GM19351 (cell line): ENCODE data around the gene PLCD3.

Experiments
- ATAC-seq: cut with Tn5 transposase; IDR thresholded peaks from one replicate; pipeline ENCODE4 v1.9.1; 2021; ENCODE audit warnings: mild to moderate bottlenecking, moderate library complexity; ENCODE audit not compliant: unreplicated experiment

Gene PLCD3, protein sequence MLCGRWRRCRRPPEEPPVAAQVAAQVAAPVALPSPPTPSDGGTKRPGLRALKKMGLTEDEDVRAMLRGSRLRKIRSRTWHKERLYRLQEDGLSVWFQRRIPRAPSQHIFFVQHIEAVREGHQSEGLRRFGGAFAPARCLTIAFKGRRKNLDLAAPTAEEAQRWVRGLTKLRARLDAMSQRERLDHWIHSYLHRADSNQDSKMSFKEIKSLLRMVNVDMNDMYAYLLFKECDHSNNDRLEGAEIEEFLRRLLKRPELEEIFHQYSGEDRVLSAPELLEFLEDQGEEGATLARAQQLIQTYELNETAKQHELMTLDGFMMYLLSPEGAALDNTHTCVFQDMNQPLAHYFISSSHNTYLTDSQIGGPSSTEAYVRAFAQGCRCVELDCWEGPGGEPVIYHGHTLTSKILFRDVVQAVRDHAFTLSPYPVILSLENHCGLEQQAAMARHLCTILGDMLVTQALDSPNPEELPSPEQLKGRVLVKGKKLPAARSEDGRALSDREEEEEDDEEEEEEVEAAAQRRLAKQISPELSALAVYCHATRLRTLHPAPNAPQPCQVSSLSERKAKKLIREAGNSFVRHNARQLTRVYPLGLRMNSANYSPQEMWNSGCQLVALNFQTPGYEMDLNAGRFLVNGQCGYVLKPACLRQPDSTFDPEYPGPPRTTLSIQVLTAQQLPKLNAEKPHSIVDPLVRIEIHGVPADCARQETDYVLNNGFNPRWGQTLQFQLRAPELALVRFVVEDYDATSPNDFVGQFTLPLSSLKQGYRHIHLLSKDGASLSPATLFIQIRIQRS

DNA sequence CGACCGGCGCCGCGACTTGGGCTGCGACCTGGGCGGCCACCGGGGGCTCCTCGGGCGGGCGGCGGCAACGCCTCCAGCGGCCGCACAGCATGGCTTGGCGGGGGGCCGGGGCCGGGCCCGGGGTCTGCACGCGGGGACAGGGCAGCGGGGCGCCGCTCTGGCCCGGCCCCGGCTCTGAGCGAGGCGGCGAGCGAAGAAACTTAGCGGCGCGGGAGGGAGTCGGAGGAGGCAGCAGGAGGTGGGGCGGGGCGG is at the start of gene PLCD3:
TSS of gene PLCD3 (minus strand) at position 196 of the 252 bp plus-strand sequence. CDS start at position 91, 105 bp downstream.
- ATAC-seq, result no peak

DNA sequence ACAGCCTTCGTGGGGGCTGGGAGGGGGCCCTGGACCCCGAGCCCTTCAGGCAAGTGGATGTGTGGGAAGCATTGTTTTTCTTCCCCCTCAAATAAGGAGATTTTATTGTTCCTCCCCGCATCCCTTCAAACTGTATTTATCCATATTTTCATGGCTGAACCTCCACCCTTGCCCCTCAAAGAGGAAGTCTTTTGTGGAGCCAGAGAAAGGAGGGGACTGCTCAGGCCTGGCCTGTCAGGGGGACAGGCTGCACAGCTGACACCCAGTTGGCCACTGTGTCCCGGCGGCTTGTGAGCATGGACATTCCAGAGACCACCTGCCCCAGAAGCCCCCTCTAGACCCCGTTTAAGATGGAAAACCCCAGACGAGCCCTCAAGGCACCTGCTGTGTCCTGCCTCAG is 45.2 kb upstream of the PLCD3 start:
- ATAC-seq, result no peak

DNA sequence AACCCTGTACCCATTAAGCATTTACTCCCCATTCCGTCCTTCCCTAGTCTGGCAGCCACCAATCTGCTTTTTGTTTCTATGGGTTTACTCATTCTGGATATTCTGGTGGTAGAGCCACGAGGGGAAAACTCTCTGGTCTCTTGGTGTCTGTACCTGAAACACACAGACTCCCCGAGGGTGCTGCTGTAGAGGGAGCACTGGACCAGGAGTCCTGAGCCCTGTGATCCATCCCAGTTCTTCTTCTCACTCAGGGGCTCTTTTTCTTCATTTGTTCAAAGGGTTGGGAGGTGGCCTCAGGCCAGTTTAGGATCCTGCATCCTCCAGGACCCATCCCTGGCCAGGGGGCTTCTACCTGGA is 43.4 kb upstream of the PLCD3 start:
- ATAC-seq, result no peak

DNA sequence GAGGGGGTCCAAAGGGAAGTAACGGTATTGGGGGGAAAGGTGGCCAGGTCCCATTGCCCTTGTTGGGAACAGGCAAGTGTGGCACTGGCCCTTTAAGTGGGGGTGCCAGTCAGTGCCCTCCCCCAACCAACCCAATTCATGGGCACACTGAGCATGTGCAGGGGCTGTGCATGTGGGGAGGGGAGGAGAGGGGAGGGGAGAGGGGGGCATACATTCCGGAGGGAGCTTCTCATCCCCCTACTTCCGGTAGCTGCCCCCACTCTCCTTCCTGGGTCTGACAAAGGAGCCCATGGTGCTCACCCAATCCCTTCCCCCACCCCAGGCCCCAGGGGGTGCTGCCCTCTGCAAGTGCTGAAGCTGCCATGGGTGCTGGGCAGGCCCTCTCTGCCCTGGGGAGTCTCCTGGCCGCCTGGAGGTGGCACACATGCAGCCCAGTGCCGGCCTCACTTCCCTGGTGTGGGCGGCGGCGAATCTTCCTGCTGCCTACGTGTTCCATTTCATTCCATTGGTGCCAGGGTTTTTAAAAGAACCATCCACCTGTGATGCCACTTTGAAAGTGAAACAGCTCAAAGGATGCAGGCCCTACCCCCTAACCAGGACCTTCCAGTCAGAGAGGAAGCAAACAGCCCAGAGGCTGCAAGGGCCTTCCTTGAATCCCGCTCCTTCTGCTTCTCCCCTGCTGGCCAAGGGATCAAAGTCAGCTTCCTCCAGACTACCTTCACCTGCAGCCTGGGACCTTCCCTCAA is 40.4 kb upstream of the PLCD3 start:
- ATAC-seq, result no peak

DNA sequence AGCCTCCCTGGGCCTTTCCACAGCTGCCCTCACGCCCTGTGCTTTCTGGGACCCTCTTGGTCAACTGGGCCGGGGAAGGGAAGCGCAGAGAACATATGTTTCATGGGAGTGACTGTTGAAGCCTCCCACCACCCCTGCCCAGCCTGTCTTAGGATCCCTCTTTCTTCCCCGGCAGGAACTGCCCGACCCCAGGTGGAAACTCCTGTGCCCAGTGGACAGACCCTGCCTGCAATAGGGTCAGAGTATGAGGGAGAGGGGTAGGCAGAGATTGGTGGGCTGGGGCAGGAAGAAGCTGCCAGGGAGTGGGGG is 39.9 kb upstream of the PLCD3 start:
- ATAC-seq, result no peak

DNA sequence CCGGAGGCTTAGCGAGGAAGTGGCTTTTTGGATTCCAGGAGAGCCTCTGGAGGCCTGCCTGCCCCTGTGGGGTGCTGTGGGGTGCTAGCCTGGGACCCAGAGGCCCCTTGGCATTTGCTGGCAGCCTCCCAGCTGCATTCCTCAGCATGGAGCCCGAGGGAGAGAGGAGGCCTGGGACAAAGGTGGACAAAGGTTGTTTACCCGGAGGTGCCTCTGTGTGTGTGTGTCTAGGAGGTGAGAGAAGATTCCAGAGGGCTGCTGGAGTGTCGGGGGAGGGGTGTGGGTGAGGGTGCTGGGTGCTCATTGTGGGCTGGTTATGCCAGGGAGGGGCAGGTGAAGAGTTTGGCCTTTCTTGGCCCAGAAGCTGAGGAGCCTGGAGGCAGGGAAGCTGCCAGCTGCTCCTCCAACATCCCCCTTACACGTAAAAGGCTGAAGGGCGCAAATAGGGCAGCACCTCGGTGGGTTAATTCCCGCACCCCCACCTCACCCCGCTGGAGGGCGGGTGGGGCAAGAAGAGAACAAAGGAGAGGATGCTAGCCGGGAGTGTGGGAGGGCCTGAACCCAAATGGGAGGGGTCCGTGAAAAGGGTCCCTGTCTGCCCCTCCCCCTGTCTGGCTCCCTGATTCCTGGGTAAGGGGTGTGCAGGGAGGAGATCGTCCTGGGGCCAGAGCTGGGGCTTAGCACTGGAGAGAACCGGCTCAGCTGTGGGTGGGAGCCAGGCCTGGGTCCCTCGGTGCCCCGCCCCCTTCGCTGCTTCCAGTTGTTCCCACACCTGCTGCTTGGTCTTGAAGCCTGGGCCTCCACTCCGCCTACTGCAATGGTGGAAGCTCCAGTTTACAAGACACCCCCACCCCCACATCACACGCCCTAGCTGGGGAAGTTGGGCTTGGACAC is 39.3 kb upstream of the PLCD3 start:
- no peak for ATAC-seq

DNA sequence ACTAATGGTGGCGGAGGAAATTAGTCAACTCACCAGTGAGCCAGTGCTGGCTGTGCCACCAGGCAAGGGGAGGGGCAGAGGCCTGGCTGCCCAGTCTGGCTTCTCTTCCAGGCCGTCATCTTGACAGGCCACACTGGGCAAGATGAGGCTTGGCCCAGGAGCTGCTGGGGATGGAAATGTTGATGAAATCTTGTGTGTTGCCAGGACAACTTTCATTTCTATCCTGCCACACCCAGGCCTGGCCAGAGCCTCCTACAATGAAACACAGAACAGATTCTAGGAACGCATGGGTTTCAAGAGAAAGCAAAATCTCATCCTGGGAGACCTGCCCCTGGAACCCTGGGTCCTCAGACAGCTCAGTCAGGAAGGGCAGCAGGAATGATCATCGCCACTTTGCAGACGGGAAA is 38.6 kb upstream of the PLCD3 start:
- no peak for ATAC-seq

DNA sequence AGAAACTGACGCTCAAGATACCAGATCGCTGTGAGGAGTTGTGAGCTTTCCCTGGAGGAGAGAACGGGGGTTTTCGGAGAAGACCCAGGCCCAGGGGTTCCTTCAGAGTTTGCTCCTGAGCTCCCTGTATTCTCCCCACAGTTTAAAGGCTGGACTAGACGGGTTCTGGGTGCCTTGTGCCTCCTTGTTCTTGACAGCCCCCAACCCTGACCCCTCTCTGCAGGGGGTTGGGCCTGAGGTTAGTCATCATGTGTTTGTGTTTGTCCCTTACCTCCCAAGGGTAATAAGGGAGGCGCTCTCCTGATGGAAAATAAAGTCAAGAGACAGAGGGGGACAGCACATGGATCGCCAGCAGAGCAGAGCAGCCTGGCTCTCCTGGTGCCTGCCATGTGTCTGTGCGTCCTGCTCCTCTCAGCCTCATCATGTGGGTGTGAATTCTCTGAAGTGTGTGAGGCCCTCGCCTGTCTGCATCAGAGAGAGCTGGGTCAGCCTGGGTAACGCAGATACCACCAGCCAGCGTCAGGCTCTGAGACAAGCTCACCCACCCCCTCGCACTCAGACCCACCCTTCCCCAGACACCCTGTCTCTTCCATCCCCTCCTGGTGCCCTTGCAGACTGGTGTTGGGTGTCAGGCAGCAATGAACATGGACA is 38.1 kb upstream of the PLCD3 start:
- ATAC-seq, result no peak

DNA sequence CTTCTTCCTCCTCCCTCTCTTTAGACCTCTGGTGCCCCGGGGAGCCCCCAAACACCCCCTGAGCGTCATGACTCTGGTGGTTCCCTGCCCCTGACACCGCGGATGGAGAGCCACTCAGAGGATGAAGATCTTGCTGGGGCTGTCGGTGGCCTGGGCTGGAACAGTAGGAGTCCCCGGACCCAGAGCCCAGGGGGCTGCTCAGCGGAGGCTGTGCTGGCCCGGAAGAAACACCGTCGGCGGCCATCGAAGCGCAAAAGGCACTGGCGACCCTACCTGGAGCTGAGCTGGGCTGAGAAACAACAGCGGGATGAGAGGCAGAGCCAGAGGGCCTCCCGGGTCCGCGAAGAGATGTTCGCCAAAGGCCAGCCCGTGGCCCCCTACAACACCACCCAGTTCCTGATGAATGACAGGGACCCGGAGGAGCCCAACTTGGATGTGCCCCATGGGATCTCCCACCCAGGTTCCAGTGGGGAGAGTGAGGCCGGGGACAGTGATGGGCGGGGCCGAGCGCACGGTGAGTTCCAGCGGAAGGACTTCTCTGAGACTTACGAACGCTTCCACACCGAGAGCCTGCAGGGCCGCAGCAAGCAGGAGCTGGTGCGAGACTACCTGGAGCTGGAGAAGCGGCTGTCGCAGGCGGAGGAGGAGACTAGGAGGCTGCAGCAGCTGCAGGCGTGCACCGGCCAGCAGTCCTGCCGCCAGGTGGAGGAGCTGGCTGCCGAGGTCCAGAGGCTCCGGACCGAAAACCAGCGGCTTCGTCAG is 36.9 kb upstream of the PLCD3 start:
- no peak for ATAC-seq

DNA sequence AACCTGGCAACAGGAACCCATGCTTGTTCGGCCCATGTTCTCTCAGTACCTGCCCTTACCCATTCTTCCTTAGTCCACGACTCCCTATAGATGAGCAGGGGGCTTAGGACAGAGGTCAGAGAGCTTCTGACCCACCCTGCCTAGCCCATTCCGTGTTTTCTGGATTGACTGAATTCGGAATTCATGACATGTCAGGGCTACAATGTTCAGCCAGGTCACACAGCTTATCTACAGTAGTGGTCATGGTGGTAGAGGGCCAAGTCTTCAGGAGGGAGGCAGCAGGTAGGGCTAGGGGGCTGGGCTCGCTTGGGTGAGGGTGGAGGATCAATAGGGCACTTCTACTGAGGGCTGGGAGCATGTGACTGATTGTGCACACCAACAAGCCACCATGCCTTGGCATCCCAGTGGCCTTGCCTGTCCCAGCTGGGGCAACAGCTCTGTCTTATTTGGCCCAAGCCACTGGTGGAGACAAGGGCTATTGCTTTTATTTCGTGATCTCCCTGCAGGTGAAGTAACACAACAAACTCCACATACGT is 32.5 kb upstream of the PLCD3 start:
- ATAC-seq, result no peak

DNA sequence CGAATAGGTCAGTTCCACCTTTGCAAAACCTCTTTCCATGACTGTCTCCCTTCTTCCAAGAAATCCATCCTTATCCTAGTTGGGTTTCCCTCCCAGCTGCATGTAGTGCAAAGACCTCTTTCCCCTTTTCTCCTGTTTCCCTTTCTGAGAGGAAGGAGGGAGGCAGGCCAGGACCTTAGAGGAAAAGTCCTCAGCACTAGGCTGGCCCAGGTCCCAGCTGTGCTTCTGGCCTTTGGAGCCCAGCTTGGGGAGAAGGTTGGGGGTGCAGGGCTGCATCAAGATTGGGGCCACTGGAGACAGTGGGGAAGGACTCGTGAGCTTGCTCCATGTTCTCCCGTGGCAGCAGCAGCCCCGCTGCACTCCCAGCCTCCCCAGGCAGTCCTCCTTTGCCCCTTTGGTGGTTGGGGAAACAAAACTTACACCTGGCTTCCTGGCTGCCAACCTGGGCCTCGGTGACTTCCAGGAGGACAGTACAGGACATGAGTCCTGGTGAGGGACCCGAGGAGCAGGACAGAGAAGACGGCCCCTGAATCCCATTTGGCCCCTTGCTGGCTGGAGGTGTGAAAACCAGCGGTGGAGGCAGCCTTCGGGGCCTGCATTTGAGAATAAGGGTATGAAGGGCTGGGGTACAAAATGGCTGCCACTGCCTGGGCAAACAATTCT is 29.8 kb upstream of the PLCD3 start:
- no peak for ATAC-seq

DNA sequence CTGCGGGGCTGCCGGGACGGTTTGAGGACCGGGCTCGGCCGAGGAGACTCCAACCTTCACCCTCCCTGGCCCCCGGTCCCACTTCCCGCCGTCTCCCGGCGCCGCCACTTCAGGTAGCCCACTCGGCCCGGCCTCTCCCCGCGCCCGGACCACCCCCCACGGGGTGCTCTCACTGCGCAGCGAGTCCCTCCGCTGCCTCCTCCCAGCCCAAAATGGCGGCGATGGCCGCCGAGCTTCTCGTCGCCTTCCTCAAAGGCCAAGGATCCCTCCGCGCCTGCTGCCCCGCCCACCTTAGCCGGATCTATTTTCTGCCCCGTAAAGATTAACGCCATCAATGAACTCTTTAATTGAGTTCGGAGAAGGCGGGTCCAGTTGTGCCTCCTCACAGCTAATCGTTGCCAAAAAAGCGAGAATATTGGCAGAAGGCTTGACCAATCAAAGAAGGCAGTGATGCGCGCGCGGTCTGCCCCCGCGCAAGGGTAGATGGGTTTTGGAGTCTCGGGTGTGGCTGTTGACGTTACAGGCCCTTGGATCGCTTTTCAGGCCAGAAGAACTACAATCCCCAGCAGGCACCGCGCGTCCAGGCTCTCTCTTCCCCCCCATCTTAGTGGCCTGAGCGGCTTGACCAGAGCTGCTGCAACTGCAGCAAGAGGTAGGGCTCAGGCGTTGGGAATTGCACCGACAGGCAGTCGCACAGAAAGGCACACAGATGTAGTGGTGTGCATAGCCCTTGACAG is 29.1 kb upstream of the PLCD3 start, which contains the start of gene HEXIM2:
TSS of gene HEXIM2 (plus strand) at position 588 of the 737 bp plus-strand sequence. CDS start 919 bp downstream, outside the sequence.
- ATAC-seq, result peak; percentile 94

DNA sequence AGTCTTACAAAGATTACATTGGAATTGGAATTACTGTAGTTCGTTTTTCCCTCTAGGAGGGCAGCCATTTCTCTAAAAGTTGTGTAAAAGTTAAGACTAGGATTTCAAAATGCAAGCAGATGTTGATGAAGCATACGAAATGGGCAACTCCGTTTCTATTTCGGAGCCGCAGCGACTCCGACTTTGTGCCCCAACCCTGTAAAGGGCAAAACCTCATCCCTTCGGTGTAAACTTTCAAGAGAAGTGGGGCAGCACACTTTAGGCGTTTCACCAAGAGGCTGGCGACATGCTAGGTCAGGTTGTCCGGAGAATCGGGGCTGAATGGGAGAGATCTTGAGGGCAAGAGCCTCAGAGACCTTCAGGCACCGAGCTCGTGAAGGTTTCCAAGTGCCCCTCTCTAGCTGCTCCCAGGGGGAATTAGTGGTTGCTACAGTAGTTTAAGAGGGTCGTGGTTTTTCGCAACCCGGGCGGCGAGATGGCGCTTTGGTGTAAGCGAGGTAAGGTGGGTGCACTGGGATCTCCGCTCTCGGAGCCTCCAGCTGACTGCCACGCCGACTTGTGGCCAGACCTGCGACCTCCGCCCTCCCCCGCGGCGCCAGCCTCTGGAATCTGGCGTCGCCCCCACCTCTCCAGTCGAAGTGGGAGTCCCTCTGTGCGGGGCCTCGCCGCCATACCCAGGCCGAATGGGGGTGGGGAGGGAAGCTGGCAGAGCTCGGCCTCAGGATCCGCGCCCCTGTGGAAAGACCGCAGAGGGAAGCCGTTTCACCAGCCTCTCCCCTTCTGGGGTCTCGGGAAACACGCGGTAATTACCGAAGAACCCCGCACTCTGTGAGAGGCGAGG is 28.4 kb upstream of the PLCD3 start:
- no peak for ATAC-seq

DNA sequence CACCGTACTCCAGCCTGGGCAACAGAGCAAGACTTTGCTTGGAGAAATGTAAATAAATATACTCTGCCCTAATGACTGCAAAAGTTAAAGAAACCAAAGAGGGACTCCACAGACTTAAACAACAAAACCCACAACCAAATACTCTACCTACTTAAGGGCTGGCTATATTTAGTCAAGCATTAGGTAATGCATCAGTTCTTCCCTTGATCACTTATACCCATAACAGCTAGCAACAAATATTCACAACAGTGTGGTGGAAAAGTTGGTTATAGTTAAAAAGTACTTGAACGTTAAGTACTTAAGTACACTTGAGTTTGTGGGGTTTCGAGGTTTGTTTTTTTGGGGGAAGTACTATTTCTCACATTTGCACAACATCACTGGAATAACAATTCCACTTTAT is 23.9 kb upstream of the PLCD3 start:
- no peak for ATAC-seq

DNA sequence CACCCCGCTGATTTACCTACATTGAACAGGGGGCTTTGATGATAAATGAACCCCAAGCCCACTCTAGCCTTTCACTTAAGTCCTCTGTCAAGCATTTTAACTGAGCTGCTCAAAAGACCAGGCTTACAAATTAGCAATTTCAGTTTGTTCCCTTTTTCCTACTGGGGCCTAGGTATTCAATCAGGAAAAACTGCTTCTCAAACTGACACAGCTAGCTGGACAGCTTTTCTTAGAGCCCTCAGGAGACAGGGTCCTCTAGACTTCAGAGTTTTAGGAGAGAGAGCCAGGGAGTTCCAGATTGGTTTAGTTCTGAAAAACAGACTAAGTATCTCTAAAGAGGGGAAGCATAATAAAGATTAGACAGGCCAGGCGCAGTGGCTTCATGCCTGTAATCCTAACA is 23.2 kb upstream of the PLCD3 start:
- ATAC-seq, result no peak

DNA sequence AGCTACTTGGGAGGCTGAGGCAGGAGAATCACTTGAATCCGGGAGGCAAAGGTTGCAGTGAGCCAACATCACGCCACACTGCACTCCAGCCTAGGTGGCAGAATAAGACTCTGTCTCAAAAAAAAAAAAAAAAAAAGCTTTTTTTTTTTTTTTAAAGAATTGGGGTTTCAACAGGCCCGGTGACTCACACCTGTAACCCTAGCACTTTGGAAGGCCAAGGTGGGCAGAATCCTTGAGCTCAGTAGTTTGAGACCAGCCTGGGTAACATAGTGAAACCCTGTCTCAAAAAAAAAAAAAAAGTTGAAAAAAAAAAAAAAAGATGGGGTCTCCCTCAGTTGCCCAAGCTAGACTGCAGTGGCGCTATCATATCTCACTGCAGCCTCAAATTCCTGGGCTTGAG is 22.7 kb upstream of the PLCD3 start:
- ATAC-seq, result no peak
